B cell (primary cell): ENCODE data around the gene LSP1. TPM values are rescaled to one million over a fixed set of nuclear protein-coding genes. Genes with fewer than 3 reads are reported as not detected.

Experiments
- ATAC-seq: fragments of 200-7000 bp; cut with Tn5 transposase; one replicate; pipeline ENCODE4 v1.10.0; 2021; ENCODE audit warnings: low read depth, mild to moderate bottlenecking, moderate number of reproducible peaks, moderate library complexity
- CTCF ChIA-PET: fragments of 350-600 bp; sonication (Branson Sonifier 250); formaldehyde crosslinking; loops from one replicate; lab custom pipeline; 2021; ENCODE audit warnings: antibody characterized with exemption, inconsistent platforms; lab: Charles Lee
- POLR2A ChIA-PET: fragments of 350-600 bp; sonication (Branson Sonifier 250); formaldehyde crosslinking; loops from one replicate; lab custom pipeline; 2021; ENCODE audit warnings: antibody characterized with exemption; lab: Charles Lee
- DNase-seq: peaks from one replicate; pipeline ENCODE4 v3.0.0; 2013
- H2AFZ ChIP-seq: 2 replicates; pipeline ENCODE4 v1.6.1; 2012; ENCODE audit warnings: mild to moderate bottlenecking, low read depth, low read length; ENCODE audit not compliant: insufficient read depth, poor library complexity, severe bottlenecking
- H3K27ac ChIP-seq, 2 donors: 1 replicate in 1 of 2; 2 replicates in 1 of 2; pipeline ENCODE4 v1.5.1; 2012 to 2013; ENCODE audit warnings: low read length in 2 of 2, mild to moderate bottlenecking in 2 of 2, moderate library complexity in 1 of 2
- H3K27me3 ChIP-seq, 4 experiments: fragments of 200-600 bp in 1 of 4; sonication (generic) in 1 of 4; replicated peaks in 1 of 4; 1 replicate in 2 of 4; 2 replicates in 2 of 4; pipeline versions ENCODE4 v1.6.1 to v1.7.0; 2013 to 2016; ENCODE audit warnings: low read length in 3 of 4, mild to moderate bottlenecking in 2 of 4, mixed read lengths in 1 of 4, moderate library complexity in 1 of 4; ENCODE audit not compliant: insufficient read depth in 4 of 4, control insufficient read depth in 3 of 4; ENCODE audit errors: control extremely low read depth in 1 of 4
- H3K36me3 ChIP-seq, 2 experiments: replicated peaks in 1 of 2; 1 replicate in 1 of 2; 2 replicates in 1 of 2; pipeline versions ENCODE4 v1.6.1 to v1.7.1; 2013; ENCODE audit warnings: low read length in 1 of 2; ENCODE audit not compliant: insufficient read depth in 2 of 2, control insufficient read depth in 1 of 2; ENCODE audit errors: control extremely low read depth in 1 of 2, extremely low read depth in 1 of 2
- H3K4me1 ChIP-seq, 2 donors: fragments of 200-600 bp in 1 of 2; sonication (generic) in 1 of 2; 1 replicate in 1 of 2; 2 replicates in 1 of 2; pipeline versions ENCODE4 v1.5.1 to v1.6.1; 2013 to 2017; ENCODE audit warnings: low read length in 2 of 2; ENCODE audit not compliant: control insufficient read depth in 2 of 2, insufficient read depth in 2 of 2
- H3K4me2 ChIP-seq: replicated peaks from 2 replicates; pipeline ENCODE3; 2012; ENCODE audit warnings: mild to moderate bottlenecking, low read depth, low read length; ENCODE audit not compliant: poor library complexity, severe bottlenecking
- H3K4me3 ChIP-seq, 5 experiments: fragments of 200-600 bp in 1 of 5; sonication (generic) in 1 of 5; 1 replicate in 3 of 5; 2 replicates in 2 of 5; pipeline versions ENCODE4 v1.5.1 to v1.7.0; 2011 to 2016; ENCODE audit warnings: low read length in 4 of 5, mild to moderate bottlenecking in 4 of 5, low read depth in 2 of 5, control low read depth in 1 of 5, moderate library complexity in 1 of 5; ENCODE audit not compliant: insufficient read depth in 1 of 5; ENCODE audit errors: control extremely low read depth in 1 of 5, extremely low read depth in 1 of 5
- H3K79me2 ChIP-seq: fragments of 200-600 bp; sonication (generic); one replicate; pipeline ENCODE4 v1.6.0; 2016; ENCODE audit warnings: low read length; ENCODE audit not compliant: control insufficient read depth, insufficient read depth
- H3K9ac ChIP-seq: fragments of 200-600 bp; sonication (generic); 2 replicates; pipeline ENCODE4 v1.6.1; 2017; ENCODE audit warnings: mild to moderate bottlenecking, low read length, moderate library complexity
- H3K9me3 ChIP-seq, 3 donors: one replicate each; pipeline versions ENCODE4 v1.6.1 to v1.7.1; 2013; ENCODE audit warnings: low read length in 2 of 3; ENCODE audit not compliant: control insufficient read depth in 2 of 3, insufficient read depth in 1 of 3; ENCODE audit errors: control extremely low read depth in 1 of 3
- H4K20me1 ChIP-seq: 2 replicates; pipeline ENCODE4 v1.6.0; 2012; ENCODE audit warnings: mild to moderate bottlenecking, low read length; ENCODE audit not compliant: insufficient read depth, control insufficient read depth, poor library complexity, severe bottlenecking
- H3K27ac Mint-ChIP-seq: one replicate; pipeline ENCODE4 v1.8.0; 2021; ENCODE audit warnings: mixed read lengths
- H3K27me3 Mint-ChIP-seq: one replicate; pipeline ENCODE4 v1.8.0; 2021; ENCODE audit warnings: mixed read lengths
- H3K4me1 Mint-ChIP-seq: one replicate; pipeline ENCODE4 v1.8.0; 2021; ENCODE audit warnings: mixed read lengths
- H3K4me3 Mint-ChIP-seq: one replicate; pipeline ENCODE4 v1.8.0; 2021; ENCODE audit warnings: mixed read lengths
- H3K9me3 Mint-ChIP-seq: one replicate; pipeline ENCODE4 v1.8.0; 2022; ENCODE audit warnings: mixed read lengths; ENCODE audit not compliant: insufficient read depth
- CTCF ChIP-seq: fragments of 200-600 bp; IDR thresholded peaks from one replicate; pipeline ENCODE4 v1.8.0; 2022; ENCODE audit warnings: antibody characterized with exemption, mild to moderate bottlenecking
- EZH2 ChIP-seq: IDR thresholded peaks from 2 replicates; pipeline ENCODE4 v1.6.1; 2012; ENCODE audit warnings: borderline replicate concordance, low read depth, mild to moderate bottlenecking, moderate library complexity, low read length; ENCODE audit not compliant: insufficient read depth, poor library complexity, severe bottlenecking
- WGBS: methylation state at CpG from one replicate; pipeline ENCODE4 v1.1.5; 2013; ENCODE audit warnings: missing lambda C conversion rate; ENCODE audit not compliant: insufficient coverage; 5-methylcytosine and 5-hydroxymethylcytosine counted together
- intact Hi-C: fragments of 100-400 bp; cut with micrococcal nuclease; formaldehyde crosslinking; loops from one replicate; pipeline ENCODE4 v1.10.0; 2022
- polyA plus RNA-seq: library from polyadenylated mRNA; depleted of rRNA; stranded (reverse); fragments of >200 nt; gene quantifications from 2 replicates; pipeline ENCODE4 v1.2.3, GENCODE V29; 2012
- total RNA-seq, 2 donors: library from RNA; stranded (reverse); fragments of 120-200 nt in 1 of 2; gene quantifications; 1 replicate in 1 of 2; 2 replicates in 1 of 2; pipeline versions ENCODE4 v1.2.3 to v1.2.4, GENCODE V29; 2013 to 2022

Gene LSP1
- total and polyA plus RNA-seq, 2 donors (not counting 1 experiment from before 2014, with no cell fraction given) = 249 to 446 TPM

- peaks cover 17% of the 10 kb centered on the region for H3K27me3 Mint-ChIP-seq
- H3K36me3 ChIP-seq = no peaks in the 10 kb centered on the region
- no peak overlapping the region for H3K9ac ChIP-seq
- no peaks in the 10 kb centered on the region for H3K27me3 ChIP-seq
- ATAC-seq = no peak
- H3K9me3 ChIP-seq = peaks cover 0 to 10% (median 7%) of the 10 kb centered on the region in 3 donors
- intact Hi-C loops = no loop called here
- H3K4me2 ChIP-seq = no peak overlapping the region
- no peaks in the 10 kb centered on the region for H3K4me1 Mint-ChIP-seq
- H3K4me1 ChIP-seq = no peaks in the 10 kb centered on the region
- POLR2A ChIA-PET = no interaction called here
- no CpG with 5 or more reads among the region's 1 CpG for WGBS
- H2AFZ ChIP-seq = no peak overlapping the region
- no peak overlapping the region for H3K4me3 ChIP-seq
- no peaks in the 10 kb centered on the region for H4K20me1 ChIP-seq
- H3K9me3 Mint-ChIP-seq = peaks cover 5% of the 10 kb centered on the region
- no peak overlapping the region for H3K4me3 Mint-ChIP-seq
- no peak overlapping the region for H3K27ac Mint-ChIP-seq
- CTCF ChIA-PET = interaction anchor here (1.3 to 2.6 kb wide), 2 partner anchors 16 to 186 kb away, joined by 3 to 9 read pairs; no protein-coding TSS in a partner anchor
- H3K27ac ChIP-seq = no peak overlapping the region
- H3K79me2 ChIP-seq = no peaks in the 10 kb centered on the region
- TF ChIP-seq CTCF (no peak), EZH2 (no peak)
- no peak for DNase-seq
Observed at GRCh38 chr11:1817511-1817910, 35.4 kb upstream of the LSP1 start.

- no peak for ATAC-seq
- Histone ChIP-seq H3K4me3 (no peak overlapping the region), H3K9ac (no peak overlapping the region), H3K36me3 (no peaks in the 10 kb centered on the region), H3K27me3 (no peaks in the 10 kb centered on the region), H3K4me1 (no peaks in the 10 kb centered on the region), H3K79me2 (no peaks in the 10 kb centered on the region), H3K4me2 (no peak overlapping the region), H3K27ac (no peak overlapping the region), H4K20me1 (no peaks in the 10 kb centered on the region), H2AFZ (no peak overlapping the region), H3K9me3 (peaks cover 0 to 10% (median 7%) of the 10 kb centered on the region in 3 donors)
- no peak for TF ChIP-seq CTCF
- no peak for TF ChIP-seq EZH2
- no peaks in the 10 kb centered on the region for H3K4me1 Mint-ChIP-seq
- CTCF ChIA-PET = interaction anchor here (1.0 to 2.6 kb wide), 2 partner anchors 14 to 125 kb away, joined by 4 to 9 read pairs; no protein-coding TSS in a partner anchor
- H3K4me3 Mint-ChIP-seq = no peak overlapping the region
- no peak for DNase-seq
- H3K27ac Mint-ChIP-seq = no peak overlapping the region
- intact Hi-C loops = no loop called here
- H3K27me3 Mint-ChIP-seq = peaks cover 12% of the 10 kb centered on the region
- peaks cover 5% of the 10 kb centered on the region for H3K9me3 Mint-ChIP-seq
- 88% methylated on average over 3 of the region's 3 CpGs for WGBS
- POLR2A ChIA-PET = no interaction called here
Observed at GRCh38 chr11:1819074-1819473, 33.8 kb upstream of the LSP1 start.
